GM08714 (cell line): ENCODE measurements around the gene COQ7.
A peak's percentile ranks its signal among the peaks of the same experiment; 100 is the strongest.

Source experiments
- H3K4me3 ChIP-seq: fragments of 200-500 bp; sonication (Bioruptor generic); 2 replicates; pipeline ENCODE4 v1.5.1; 2014; ENCODE audit warnings: mild to moderate bottlenecking, low read length, inconsistent platforms
- ZNF274 ChIP-seq: IDR thresholded peaks from 2 replicates; pipeline ENCODE4 v1.6.1; 2012; ENCODE audit warnings: mild to moderate bottlenecking, low read depth, low read length

The COQ7 gene

DNA sequence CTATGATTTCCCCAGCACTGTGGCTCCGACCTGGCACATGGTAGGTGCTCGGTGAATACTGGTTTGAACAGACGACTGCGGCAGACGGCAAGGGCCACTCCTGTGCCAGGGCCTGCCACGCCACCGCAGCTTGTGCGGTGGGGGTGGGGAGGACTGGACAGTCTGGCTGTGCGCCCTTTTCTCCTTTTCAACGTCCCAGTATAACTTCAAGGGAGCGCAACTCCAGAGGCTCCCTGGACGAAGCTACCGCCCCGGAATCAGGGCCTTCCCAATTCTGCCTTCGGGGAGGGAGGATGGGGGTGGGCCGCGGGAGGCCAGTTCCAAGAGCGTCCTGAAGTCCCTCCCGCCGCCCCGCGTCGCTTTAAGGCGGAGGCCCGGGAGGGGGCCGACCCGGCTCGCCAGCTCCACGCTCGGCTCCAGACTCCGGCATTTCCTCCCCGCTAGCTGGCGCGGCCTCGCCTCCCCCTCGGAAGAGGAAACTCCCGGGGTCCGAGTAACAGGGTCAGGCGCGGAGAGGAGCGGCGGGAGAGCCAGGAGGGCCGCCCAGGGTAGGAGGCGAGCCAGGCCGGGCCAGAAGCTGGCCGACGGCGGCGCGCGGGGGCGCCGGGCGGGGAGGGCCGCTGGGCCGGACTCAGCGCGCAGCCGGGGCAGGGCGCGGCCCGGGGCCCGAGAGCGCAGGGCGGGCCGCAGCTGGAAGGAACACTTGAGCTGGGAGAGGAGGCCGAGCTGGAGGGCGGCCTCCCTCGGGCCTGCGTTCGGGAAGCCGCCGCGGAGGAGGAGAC lies 46.4 kb downstream of the COQ7 start, which contains the start of gene ITPRIPL2:
Gene ITPRIPL2, plus strand, starts transcription at position 388 of the 782 bp plus-strand sequence. CDS start 498 bp downstream, outside the sequence.
- no peak for TF ChIP-seq ZNF274
- H3K4me3 ChIP-seq, result peak within 1 kb of the TSS; percentile 46; the same call in 1 of the 2 replicates

DNA sequence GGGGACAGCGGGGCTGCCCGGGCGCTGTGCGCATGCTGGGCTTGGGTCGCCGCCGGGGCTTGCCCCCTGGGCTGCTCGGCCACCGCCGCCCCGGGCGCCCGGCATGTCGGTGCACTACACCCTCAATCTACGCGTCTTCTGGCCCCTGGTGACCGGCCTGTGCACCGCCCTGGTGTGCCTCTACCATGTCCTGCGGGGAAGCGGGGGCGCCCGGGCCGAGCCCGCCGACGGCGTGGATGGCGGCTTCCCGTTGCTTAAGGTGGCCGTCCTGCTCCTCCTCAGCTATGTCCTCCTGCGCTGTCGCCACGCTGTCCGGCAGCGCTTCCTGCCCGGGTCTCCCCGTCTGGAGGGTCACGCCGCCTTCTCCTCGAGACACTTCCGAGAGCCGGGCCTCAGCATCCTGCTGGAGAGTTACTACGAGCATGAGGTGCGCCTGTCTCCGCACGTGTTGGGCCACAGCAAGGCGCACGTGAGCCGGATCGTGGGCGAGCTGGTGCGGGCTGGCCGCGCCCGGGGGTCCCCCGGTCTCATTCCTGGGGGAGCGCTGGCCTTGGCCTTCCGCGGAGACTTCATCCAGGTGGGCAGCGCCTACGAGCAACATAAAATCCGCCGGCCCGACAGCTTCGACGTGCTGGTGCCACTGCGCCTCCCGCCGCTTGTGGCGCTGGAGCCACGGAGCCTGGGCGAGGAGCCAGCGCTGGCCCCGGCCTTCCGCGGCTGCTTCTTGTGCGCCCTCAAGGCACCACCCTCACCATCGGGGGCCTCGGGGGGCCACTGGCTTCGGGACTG lies 47.1 kb downstream of the COQ7 start:
- no peak for TF ChIP-seq ZNF274
- peak overlapping the region; percentile 46; the same call in 1 of the 2 replicates for H3K4me3 ChIP-seq

DNA sequence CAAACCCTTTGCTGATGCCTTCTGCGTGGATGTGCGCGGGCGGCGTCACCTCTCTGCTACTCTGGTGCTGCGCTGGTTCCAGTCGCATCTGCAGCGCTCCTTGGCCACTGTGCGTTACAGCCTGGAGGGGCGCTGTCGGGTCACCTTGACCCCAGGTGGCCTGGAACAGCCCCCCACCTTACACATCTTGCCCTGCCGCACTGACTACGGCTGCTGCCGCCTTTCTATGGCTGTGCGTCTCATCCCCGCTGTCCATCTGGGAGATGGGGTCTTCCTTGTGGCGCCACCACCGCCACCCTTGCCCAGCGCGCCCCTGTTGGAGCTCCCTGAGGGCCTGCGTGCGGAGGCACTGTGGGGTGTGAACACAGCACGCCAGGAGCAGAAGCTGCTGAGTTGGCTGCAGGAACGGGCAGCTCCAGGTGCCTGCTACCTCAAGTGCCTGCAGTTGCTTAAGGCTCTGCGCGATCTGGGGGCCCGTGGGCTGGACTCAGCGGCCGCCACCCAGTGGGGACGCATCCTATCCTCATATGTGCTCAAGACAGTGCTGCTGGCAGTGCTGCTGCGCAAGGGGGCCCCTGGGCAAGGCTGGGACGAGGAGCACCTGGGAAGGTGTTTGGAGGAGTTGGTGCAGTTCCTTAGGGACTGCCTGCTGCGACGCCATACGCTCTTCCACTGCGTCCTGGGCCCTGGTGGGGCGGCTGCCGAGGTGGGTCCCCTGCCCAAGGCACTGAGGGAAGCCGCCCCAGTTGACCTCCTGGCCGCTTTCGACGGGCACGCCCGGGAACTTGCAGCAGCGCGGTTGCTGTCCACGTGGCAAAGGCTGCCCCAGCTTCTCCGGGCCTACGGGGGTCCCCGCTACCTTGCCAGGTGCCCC lies 48.0 kb downstream of the COQ7 start:
- TF ChIP-seq ZNF274, result no peak
- H3K4me3 ChIP-seq, result no peak overlapping the region

DNA sequence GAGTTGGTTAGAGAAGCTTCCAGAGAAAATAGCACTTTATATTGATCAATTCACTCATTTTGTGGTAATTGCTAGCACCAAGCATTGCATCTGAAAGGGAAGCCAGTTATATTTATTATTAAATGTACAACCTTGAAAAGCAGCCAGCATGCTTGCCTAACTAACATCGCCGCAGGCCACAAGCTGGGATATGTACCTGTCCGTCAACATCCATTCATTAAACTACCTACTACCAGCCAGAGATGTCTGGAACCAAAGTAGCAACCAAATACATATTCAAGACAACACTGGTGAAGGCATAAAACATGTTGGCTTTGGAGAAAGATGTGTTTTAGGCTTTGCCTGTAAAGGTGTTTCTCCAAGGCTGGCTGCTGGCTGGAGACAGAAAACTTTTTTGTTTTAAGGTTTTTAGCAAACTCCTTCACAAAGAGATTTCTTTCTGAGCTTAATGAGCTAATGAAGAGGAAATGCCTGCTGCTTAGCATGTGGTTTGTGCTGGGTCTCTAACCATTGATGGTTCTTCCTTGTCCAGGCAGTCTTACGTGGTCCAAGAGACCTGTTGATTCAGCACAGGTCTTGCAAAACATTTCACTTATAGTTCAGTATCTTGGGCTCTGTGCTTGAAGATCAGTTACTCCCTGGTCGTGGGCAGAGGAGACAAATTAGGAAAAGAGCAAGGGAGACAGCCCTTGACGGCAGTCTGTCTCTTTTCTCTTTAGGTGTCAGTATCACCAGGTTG lies 49.5 kb downstream of the COQ7 start:
- TF ChIP-seq ZNF274, result no peak
- no peak overlapping the region for H3K4me3 ChIP-seq

DNA sequence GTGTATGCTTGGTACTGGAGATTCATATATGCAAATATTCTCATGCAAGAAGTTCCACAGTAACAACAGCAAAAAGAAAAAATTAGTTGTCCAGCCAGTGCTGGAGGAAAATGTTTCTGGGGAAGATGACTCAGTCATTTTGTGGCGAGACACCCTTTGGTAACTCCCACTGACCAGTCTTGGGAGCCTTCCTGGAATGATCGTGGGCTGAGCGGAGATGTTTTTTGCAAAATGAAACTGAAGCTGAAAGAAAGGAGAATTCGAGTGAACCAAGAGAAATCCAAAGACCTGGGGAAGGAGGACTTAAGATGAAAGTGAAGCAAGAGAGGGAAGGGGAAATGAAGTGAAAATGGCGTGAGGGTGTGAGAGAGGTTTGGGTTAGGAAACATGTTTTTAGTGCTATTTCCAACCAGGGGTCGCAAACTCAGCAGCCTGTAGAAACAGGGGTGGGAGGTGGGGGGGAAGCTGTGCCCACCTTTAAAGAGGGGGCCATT lies 51.6 kb downstream of the COQ7 start:
- no peak for TF ChIP-seq ZNF274
- peak overlapping the region; percentile 55 for H3K4me3 ChIP-seq

DNA sequence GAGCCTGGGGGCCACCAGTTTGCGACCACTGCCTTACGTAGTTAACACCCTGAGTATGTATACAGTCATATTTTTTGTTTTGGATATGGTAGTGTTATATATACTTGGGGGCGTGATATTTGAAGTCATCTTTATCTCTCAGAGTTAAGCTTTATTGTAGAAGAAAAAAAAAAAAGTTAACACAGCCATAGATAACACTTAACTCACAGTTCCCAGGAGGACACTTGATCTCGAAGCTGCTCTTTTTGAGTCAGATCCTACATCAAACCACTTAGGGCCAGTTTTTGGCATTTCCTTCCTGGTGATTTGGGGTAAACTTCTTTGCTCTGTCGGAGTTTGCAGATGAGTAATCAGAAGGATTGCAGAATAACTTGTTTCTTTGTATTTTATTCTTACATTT lies 52.1 kb downstream of the COQ7 start:
- H3K4me3 ChIP-seq, result no peak overlapping the region
- TF ChIP-seq ZNF274, result no peak

DNA sequence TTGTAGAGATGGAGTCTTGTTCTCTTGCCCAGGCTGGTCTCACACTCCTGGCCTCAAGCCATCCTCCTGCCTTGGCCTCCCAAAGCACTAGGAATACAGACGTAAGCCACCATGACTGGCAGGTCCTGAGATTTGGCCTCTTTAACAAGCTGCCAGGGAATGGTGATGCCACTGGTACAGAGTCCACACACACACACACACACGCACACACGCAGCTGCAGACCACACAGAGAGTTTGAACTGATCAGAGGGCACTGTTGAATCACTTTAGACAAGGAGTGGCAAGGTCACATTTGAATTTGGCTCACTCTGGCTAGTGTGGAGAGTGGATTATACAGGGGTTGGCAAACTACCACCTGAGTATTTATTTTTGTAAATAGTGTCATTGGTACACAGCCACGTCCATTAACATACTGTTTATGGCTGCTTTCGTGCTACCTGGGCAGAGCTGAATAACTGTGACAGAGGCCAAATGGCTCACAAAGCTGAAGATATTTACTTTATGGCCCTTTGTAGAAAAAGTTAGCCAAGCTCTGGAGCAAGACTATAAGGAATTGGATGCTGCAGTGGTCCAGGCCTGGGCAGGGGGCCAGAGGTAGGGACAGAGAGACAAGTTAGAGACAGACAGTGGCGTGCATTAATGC lies 56.2 kb downstream of the COQ7 start:
- TF ChIP-seq ZNF274, result no peak
- H3K4me3 ChIP-seq, result no peak overlapping the region

DNA sequence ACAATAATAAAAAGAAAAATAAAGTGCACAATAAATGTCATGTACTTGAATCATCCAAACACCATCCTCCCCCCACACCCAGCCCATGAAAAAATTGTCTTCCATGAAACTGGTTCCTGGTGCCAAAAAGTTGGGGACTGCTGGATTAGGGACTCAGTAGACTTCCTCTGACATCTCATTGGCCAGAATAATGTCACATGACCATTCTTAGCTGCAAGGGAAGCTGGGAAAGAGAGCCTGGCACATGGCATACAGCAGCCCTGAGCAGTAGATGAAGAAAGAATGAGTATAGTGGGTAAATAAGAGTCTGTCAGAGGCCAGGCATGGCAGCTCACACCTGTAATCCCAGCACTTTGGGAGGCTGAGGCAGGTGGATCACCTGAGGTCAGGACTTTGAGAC lies 58.9 kb downstream of the COQ7 start:
- no peak for TF ChIP-seq ZNF274

DNA sequence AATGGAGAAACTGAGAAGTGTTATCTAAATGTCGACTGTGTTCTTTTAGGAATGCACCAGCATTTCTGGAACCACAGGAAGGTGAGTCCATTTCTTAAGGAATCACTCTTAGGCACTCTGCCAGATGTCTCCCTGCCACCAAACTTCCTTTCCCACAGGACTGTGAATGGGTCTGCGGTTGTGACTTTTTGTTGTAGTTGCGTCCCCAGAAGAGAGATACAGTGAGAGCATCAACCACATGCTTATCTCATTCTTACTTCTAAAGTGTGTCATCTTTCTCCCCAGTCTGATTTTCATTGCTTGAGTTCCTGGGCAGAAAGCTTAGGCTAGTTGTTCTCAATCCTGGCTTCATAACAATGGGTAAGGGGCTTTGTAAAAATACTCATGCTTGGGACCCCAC lies 59.8 kb downstream of the COQ7 start:
- no peak overlapping the region for H3K4me3 ChIP-seq
- TF ChIP-seq ZNF274, result no peak

More for the DNA sequence above, 58.9 kb downstream of the COQ7 start:
- no peak overlapping the region for H3K4me3 ChIP-seq

DNA sequence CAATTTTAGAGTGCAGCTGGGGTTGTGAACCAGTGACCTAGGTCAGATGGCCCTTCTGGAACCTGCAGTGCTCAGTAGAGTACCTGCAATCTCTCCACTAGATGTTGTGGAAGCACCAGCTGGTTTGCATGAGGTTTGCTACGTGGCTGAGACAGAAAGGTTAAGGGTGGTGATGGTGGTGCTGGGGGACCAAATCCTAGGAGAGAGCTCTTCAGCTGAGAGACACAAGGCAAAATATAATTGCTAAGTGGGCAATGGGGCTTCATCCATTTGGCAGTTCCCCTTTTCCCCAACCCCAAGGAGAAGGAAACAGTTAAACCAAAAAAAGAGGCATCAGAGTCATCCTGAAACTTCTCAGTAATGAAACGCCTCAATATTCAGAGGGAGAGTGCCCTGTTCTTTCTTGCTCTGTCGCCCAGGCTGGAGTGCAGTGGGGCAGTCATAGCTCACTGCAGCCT lies 60.3 kb downstream of the COQ7 start:
- TF ChIP-seq ZNF274, result no peak
- no peak overlapping the region for H3K4me3 ChIP-seq

DNA sequence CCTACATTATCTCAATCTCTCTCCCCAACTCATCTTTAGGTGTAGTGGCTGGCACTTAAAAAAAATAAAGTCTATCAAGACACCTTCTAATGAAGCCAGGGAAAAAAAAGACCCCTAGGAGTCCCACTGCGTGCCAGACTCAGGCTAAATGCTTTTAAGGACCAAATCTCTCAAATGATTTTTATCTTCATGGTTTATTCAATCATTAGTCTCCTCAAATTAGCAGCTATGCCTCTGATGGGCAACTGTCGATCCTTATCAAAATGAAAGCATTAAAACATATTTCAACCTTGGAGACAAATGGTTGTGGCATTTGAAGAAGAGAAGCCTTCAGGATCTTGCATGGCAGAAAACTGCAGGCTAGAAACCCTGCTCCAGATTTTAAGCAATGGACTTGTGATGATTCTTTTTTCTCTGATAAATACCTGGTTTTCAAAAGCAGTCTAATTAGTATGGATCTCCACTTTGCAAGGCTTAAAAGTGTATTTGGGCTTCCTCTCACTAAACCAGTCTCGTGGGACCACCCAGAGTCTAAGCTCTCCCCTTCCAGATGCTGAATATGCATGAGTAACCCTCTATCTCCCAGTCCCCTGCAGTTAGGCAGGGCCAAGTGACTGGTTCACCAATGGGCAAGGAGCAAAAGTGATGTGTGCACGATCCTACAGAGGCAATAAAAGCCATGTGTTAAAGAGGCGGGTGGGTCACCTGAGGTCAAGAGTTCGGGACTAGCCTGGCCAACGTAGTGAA lies 61.2 kb downstream of the COQ7 start:
- TF ChIP-seq ZNF274, result no peak

More for the DNA sequence above, 61.2 kb downstream of the COQ7 start:
- H3K4me3 ChIP-seq, result no peak overlapping the region
